GM12878 (cell line): ENCODE measurements around the gene ATP6V1G3. TPM values are rescaled to one million over a fixed set of nuclear protein-coding genes. Genes with fewer than 3 reads are reported as not detected.

ENCODE experiments used
- ATAC-seq: fragments of 200-7000 bp; cut with Tn5 transposase; 3 replicates; pipeline ENCODE4 v1.9.1; 2020; ENCODE audit warnings: mild to moderate bottlenecking, moderate library complexity
- Bru-seq: library from RNA; stranded (reverse); fragments of 400-500 nt; gene quantifications from one replicate; lab custom pipeline; 2021; lab: Mats Ljungman, UMichigan
- BruChase-seq, 2 experiments: library from RNA; stranded (reverse); fragments of 400-500 nt; gene quantifications; one replicate each; lab custom pipeline; 2021; lab: Mats Ljungman, UMichigan
- BruUV-seq: library from RNA; stranded (reverse); fragments of 400-500 nt; replicated peaks from 2 replicates; lab custom pipeline; 2021; lab: Mats Ljungman, UMichigan
- CTCF ChIA-PET: fragments of 300-600 bp; sonication (Branson Sonifier 250); formaldehyde crosslinking; extraction: SDS; loops from one replicate; lab custom pipeline; 2021; ENCODE audit warnings: inconsistent platforms; lab: Yijun Ruan, JAX
- POLR2A ChIA-PET: fragments of 350-600 bp; formaldehyde crosslinking; extraction: SDS; loops from one replicate; lab custom pipeline; 2021; ENCODE audit warnings: inconsistent platforms; lab: Charles Lee
- RAD21 ChIA-PET: fragments of 300-600 bp; sonication (Branson Sonifier 250); formaldehyde crosslinking; loops from one replicate; lab custom pipeline; 2023; ENCODE audit warnings: antibody characterized with exemption; ENCODE audit not compliant: unreplicated experiment; lab: Charles Lee
- SMC1A ChIA-PET: fragments of 300-600 bp; sonication (Branson Sonifier 250); formaldehyde crosslinking; loops from one replicate; lab custom pipeline; 2023; ENCODE audit not compliant: unreplicated experiment, uncharacterized antibody; lab: Charles Lee
- DNase-seq: peaks from one replicate; pipeline ENCODE4 v3.0.0-alpha.2; 2011; ENCODE audit warnings: low read depth, low spot score
- FAIRE-seq: peaks from 3 replicates; lab custom pipeline; 2011; peaks lifted over from hg19 to GRCh38; lab: Jason Lieb, UNC
- H2AFZ ChIP-seq: 2 replicates; pipeline ENCODE4 v1.6.0; 2011; ENCODE audit warnings: low read depth, low read length, control low read depth; ENCODE audit not compliant: control insufficient read depth
- H3K27ac ChIP-seq: 2 replicates; pipeline ENCODE4 v1.5.1; 2011; ENCODE audit warnings: control low read depth; ENCODE audit not compliant: control insufficient read depth, insufficient read depth
- H3K27me3 ChIP-seq, 2 experiments: replicated peaks in 1 of 2; 2 replicates each; pipeline versions ENCODE4 v1.6.0 to v1.6.1; 2011; ENCODE audit warnings: low read length in 1 of 2; ENCODE audit not compliant: control insufficient read depth in 2 of 2, insufficient read depth in 2 of 2
- H3K36me3 ChIP-seq, 2 experiments: 2 replicates each; pipeline ENCODE4 v1.5.1; 2011; ENCODE audit warnings: low read length in 1 of 2; ENCODE audit not compliant: control insufficient read depth in 2 of 2, insufficient read depth in 2 of 2
- H3K4me1 ChIP-seq: 2 replicates; pipeline ENCODE4 v1.6.1; 2011; ENCODE audit warnings: mild to moderate bottlenecking, low read length, moderate library complexity, mixed read lengths; ENCODE audit not compliant: control insufficient read depth, insufficient read depth
- H3K4me2 ChIP-seq: 2 replicates; pipeline ENCODE4 v1.6.0; 2011; ENCODE audit warnings: control low read depth; ENCODE audit not compliant: control insufficient read depth, insufficient read depth
- H3K4me3 ChIP-seq: fragments of 200-600 bp; sonication (generic); 2 replicates; pipeline ENCODE4 v1.5.1; 2016
- H3K79me2 ChIP-seq: 2 replicates; pipeline ENCODE4 v1.6.0; 2011; ENCODE audit warnings: low read length; ENCODE audit not compliant: control insufficient read depth, insufficient read depth
- H3K9ac ChIP-seq: 2 replicates; pipeline ENCODE4 v1.8.0; 2011; ENCODE audit warnings: low read length, control low read depth, mixed read lengths; ENCODE audit not compliant: control insufficient read depth, insufficient read depth
- H3K9me3 ChIP-seq: replicated peaks from 3 replicates; pipeline ENCODE4 v1.5.1; 2011; ENCODE audit warnings: mild to moderate bottlenecking, low read length; ENCODE audit not compliant: control insufficient read depth, insufficient read depth
- H4K20me1 ChIP-seq: 2 replicates; pipeline ENCODE4 v1.6.0; 2011; ENCODE audit not compliant: control insufficient read depth, insufficient read depth
- BMI1 ChIP-seq: fragments of 450-650 bp; IDR thresholded peaks from 2 replicates; pipeline ENCODE4 v1.6.1; 2016; ENCODE audit warnings: mild to moderate bottlenecking, moderate library complexity, borderline replicate concordance
- CREM ChIP-seq: IDR thresholded peaks from 2 replicates; pipeline ENCODE4 v1.6.1; 2014; ENCODE audit warnings: antibody characterized with exemption, low read depth
- EP300 ChIP-seq, 2 experiments: fragments of 150-350 bp in 1 of 2; IDR thresholded peaks; 2 replicates each; pipeline ENCODE4 v1.6.1; 2011 to 2012; ENCODE audit warnings: low read depth in 2 of 2, low read length in 2 of 2, borderline replicate concordance in 1 of 2, improper control_type of control experiment in 1 of 2, inconsistent platforms in 1 of 2; ENCODE audit not compliant: control insufficient read depth in 1 of 2
- GABPA ChIP-seq: IDR thresholded peaks from 2 replicates; pipeline ENCODE4 v1.6.1; 2014; ENCODE audit warnings: antibody characterized with exemption, low read depth, mild to moderate bottlenecking, inconsistent platforms
- HDAC2 ChIP-seq: fragments of 200-600 bp; sonication (generic); IDR thresholded peaks from 2 replicates; pipeline ENCODE4 v1.6.1; 2017
- NR2C1 ChIP-seq: fragments of 450-650 bp; IDR thresholded peaks from 2 replicates; pipeline ENCODE4 v1.6.1; 2017; ENCODE audit warnings: antibody characterized with exemption, mild to moderate bottlenecking, moderate library complexity
- RAD51 ChIP-seq: fragments of 450-650 bp; IDR thresholded peaks from 2 replicates; pipeline ENCODE4 v1.6.1; 2016; ENCODE audit warnings: moderate library complexity, mild to moderate bottlenecking, inconsistent platforms
- WGBS: methylation state at CpG from one replicate; pipeline ENCODE4 v1.1.6; 2016; ENCODE audit warnings: low lambda C conversion rate; ENCODE audit not compliant: insufficient replicate concordance, insufficient coverage; ENCODE audit errors: missing lambda C conversion rate; 5-methylcytosine and 5-hydroxymethylcytosine counted together
- in situ Hi-C: fragments of 300-500 bp; cut with MboI; formaldehyde crosslinking; loops from 9 replicates; pipeline ENCODE4 v1.14.3; 2018; ENCODE audit warnings: mixed read lengths
- intact Hi-C: fragments of 100-400 bp; cut with micrococcal nuclease; formaldehyde crosslinking; loops from one replicate; pipeline ENCODE4 v1.14.2; 2022; ENCODE audit not compliant: unreplicated experiment
- long read RNA-seq, 2 experiments: library from polyadenylated mRNA; unstranded; transcript quantifications; one replicate each; pipeline ENCODE4 v2.0.0, GENCODE V29; 2019 to 2020
- polyA minus RNA-seq, 3 experiments: library from RNA; depleted of rRNA, polyadenylated mRNA; stranded (reverse); fragments of >200 nt; gene quantifications; 2 replicates each; pipeline ENCODE4 v1.2.3, GENCODE V29; 2011
- polyA plus RNA-seq, 11 experiments: library from polyadenylated mRNA; depleted of rRNA in 4 of 11; unstranded in 6 of 11; stranded (reverse) in 5 of 11; fragments of >200 nt; fragmentation: Nextera tagmentation in 4 of 11; fragmentation: Illumina TruSeq in 1 of 11; extraction: Ambion mirVana in 4 of 11; extraction: Trizol in 1 of 11; gene quantifications; 1 replicate in 1 of 11; 2 replicates in 10 of 11; pipeline versions ENCODE4 v1.2.1 to v1.2.3, GENCODE V29; 2011 to 2016; ENCODE audit warnings: inconsistent platforms in 2 of 11, missing spikeins in 2 of 11, low read depth in 1 of 11
- total RNA-seq, 4 experiments: library from RNA; depleted of rRNA in 3 of 4; stranded (reverse); fragments of >200 nt in 3 of 4; fragmentation: Illumina TruSeq in 1 of 4; extraction: Trizol in 1 of 4; gene quantifications; 2 replicates each; pipeline versions ENCODE4 v1.2.1 to v1.2.3, GENCODE V29; 2013 to 2021

ATP6V1G3 gene
- total RNA-seq (2013; cell fraction: nucleolus; rRNA removed) = not detected in 2 replicates
- total RNA-seq (2014; rRNA removed) (not detected in 2 replicates), total RNA-seq (2014; rRNA removed; fragmentation: Illumina TruSeq; extraction: Trizol) (not detected in 2 replicates), total RNA-seq (2021) (not detected in 2 replicates), polyA plus RNA-seq (2011; rRNA removed) (not detected in 2 replicates), polyA plus RNA-seq (2014; fragmentation: Illumina TruSeq; extraction: Trizol) (not detected in 2 replicates), polyA plus RNA-seq (2014; fragmentation: Nextera tagmentation; extraction: Ambion mirVana) (under 1 TPM in 1 of 2 experiments, not detected in 1; 0.22 TPM), polyA plus RNA-seq (2014; rRNA removed) (not detected in 2 replicates), polyA plus RNA-seq (2016; fragmentation: Nextera tagmentation; extraction: Ambion mirVana) (not detected), polyA minus RNA-seq (2011; rRNA and poly(A)+ RNA removed) (not detected in 2 replicates), Bru-seq, nascent RNA (percentile 21 among the genes with signal in this experiment), BruChase-seq, experiment 1, labeled RNA remaining after a 6-hour chase (percentile 12 among the genes with signal in this experiment), BruChase-seq, experiment 2, labeled RNA remaining after a 2-hour chase (percentile 15 among the genes with signal in this experiment)
- polyA plus RNA-seq (2011; ENCODE audit: low read depth) = not detected
- not detected in 2 replicates for polyA plus RNA-seq (2011; cell fraction: cytosol; rRNA removed)
- polyA plus RNA-seq (2011; cell fraction: nucleus; rRNA removed) = not detected in 2 replicates
- polyA plus RNA-seq (2012) = not detected in 2 replicates
- polyA minus RNA-seq (2011; cell fraction: cytosol; rRNA and poly(A)+ RNA removed) = not detected in 2 replicates
- not detected in 2 replicates for polyA minus RNA-seq (2011; cell fraction: nucleus; rRNA and poly(A)+ RNA removed)
- long read RNA-seq, experiment 1 = 0 reads
- long read RNA-seq, experiment 2 = 0 reads

GRCh38 chr1:198540580-198540979, at the start of gene ATP6V1G3:
ATP6V1G3 (minus strand) TSS chr1:198540680; CDS start chr1:198540650, 30 bp downstream.
- intact Hi-C loops = no loop called here

More at GRCh38 chr1:198540580-198540979, at the start of gene ATP6V1G3:
- ChIA-PET POLR2A (no interaction called here), SMC1A (interaction anchor here (0.7 to 2.8 kb wide), 8 partner anchors 14 to 142 kb away, joined by 3 to 9 read pairs (median 4); no protein-coding TSS in a partner anchor), RAD21 (interaction anchor here (0.7 to 1.3 kb wide), 4 partner anchors 10 to 80 kb away, joined by 4 to 5 read pairs (median 4); no protein-coding TSS in a partner anchor), CTCF (interaction anchor here (1.0 to 1.2 kb wide), 2 partner anchors 9 to 11 kb away, joined by 3 read pairs; no protein-coding TSS in a partner anchor)
- Histone ChIP-seq H3K4me1 (peaks cover 9% of the 10 kb centered on the region), H3K4me2 (no peak within 1 kb of the TSS), H3K9ac (no peak within 1 kb of the TSS), H3K79me2 (no peaks in the 10 kb centered on the region), H3K27me3 (no peaks in the 10 kb centered on the region), H2AFZ (no peak within 1 kb of the TSS), H3K36me3 (no peaks in the 10 kb centered on the region), H3K9me3 (no peaks in the 10 kb centered on the region), H4K20me1 (no peaks in the 10 kb centered on the region), H3K4me3 (no peak within 1 kb of the TSS), H3K27ac (no peak within 1 kb of the TSS)
- DNase-seq = no peak
- TF ChIP-seq EP300 (IDR thresholded peaks at IDR 0.05; ENCODE audit: borderline replicate concordance in 1 of 2, control insufficient read depth in 1 of 2, low read depth in 2 of 2, low read length in 2 of 2) = no peak
- no peak for TF ChIP-seq HDAC2
- TF ChIP-seq NR2C1 = no peak
- no peak for TF ChIP-seq RAD51
- no peak for TF ChIP-seq GABPA
- TF ChIP-seq CREM = no peak
- TF ChIP-seq BMI1 = no peak
- no TSS peak for BruUV-seq
- in situ Hi-C loops = no loop called here
- ATAC-seq = no peak
- FAIRE-seq = no peak
- 48% methylated on average over 1 of the region's 1 CpG for WGBS
